ENCODE data around the gene L3MBTL4.

DNA sequence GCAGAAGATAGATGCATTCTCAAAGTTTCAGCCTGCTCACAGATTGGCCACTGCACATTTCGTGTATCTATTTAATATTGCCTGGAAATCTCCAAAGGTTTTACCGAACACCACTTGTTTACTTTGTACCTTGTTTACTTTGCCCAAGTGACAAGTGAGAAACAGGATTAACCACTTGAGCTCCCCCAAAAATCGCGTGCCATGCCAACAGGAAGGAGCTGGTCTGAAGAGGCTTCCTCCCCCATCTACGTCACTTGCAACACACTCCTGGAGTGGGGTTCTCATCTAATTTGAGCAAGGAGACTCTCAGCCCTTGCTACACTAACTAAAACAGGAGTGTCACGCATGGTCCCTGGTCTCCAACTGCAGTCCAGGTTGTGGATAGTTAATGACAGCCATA lies 306.9 kb downstream of the L3MBTL4 start:
- TF ChIP-seq, protein P1, sequence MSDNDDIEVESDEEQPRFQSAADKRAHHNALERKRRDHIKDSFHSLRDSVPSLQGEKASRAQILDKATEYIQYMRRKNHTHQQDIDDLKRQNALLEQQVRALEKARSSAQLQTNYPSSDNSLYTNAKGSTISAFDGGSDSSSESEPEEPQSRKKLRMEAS (CRISPR knock-in tag; IDR thresholded peaks at IDR 0.05) = no peak
- TF ChIP-seq, protein P2, sequence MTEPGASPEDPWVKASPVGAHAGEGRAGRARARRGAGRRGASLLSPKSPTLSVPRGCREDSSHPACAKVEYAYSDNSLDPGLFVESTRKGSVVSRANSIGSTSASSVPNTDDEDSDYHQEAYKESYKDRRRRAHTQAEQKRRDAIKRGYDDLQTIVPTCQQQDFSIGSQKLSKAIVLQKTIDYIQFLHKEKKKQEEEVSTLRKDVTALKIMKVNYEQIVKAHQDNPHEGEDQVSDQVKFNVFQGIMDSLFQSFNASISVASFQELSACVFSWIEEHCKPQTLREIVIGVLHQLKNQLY (CRISPR knock-in tag; IDR thresholded peaks at IDR 0.05) = no peak

Data from WTC11 (cell line).